ENCODE measurements around the gene MCC.

The MCC gene

GRCh38 chr5:113177225-113177624 lies 311.0 kb downstream of the MCC start:
- Histone ChIP-seq H3K9me3 (ENCODE audit: control insufficient read depth, low read length) (no peaks in the 10 kb centered on the region), H3K4me2 (ENCODE audit: low read length, poor library complexity, severe bottlenecking) (no peak overlapping the region), H4K8ac (ENCODE audit: low read length) (no peak overlapping the region), H3K27me3 (ENCODE audit: control insufficient read depth in 1 of 2, insufficient read depth in 1 of 2, low read length in 2 of 2) (no peaks in the 10 kb centered on the region), H2BK120ac (ENCODE audit: low read depth, low read length) (no peak overlapping the region), H3K18ac (ENCODE audit: low read depth in 1 of 2, low read length in 2 of 2) (no peak overlapping the region), H2BK12ac (ENCODE audit: low read length in 2 of 2) (no peak overlapping the region), H3K14ac (ENCODE audit: low read length in 2 of 2) (no peak overlapping the region), H4K91ac (ENCODE audit: low read length) (no peak overlapping the region), H2AFZ (ENCODE audit: low read depth, low read length) (no peak overlapping the region), H2BK5ac (ENCODE audit: low read depth, low read length, poor library complexity, severe bottlenecking) (no peak overlapping the region), H3K23ac (ENCODE audit: low read length in 2 of 2) (no peak overlapping the region), H3K9ac (ENCODE audit: low read length) (no peak overlapping the region), H2BK15ac (ENCODE audit: low read depth, poor library complexity, severe bottlenecking) (no peak overlapping the region), H3K4me3 (ENCODE audit: insufficient read depth in 1 of 2, low read depth in 1 of 2, low read length in 2 of 2) (no peak overlapping the region), H3K4ac (ENCODE audit: low read depth in 1 of 2, low read length in 2 of 2) (no peak overlapping the region), H2AK5ac (ENCODE audit: low read length, severe bottlenecking) (no peak overlapping the region), H3K27ac (ENCODE audit: low read length, poor library complexity, severe bottlenecking) (no peak overlapping the region), H3K36me3 (ENCODE audit: control insufficient read depth in 1 of 2, insufficient read depth in 2 of 2, low read depth in 1 of 2, low read length in 2 of 2) (no peaks in the 10 kb centered on the region), H3K79me1 (replicated peaks; ENCODE audit: low read length, poor library complexity, severe bottlenecking) (peaks cover 14% of the 10 kb centered on the region), H3K4me1 (ENCODE audit: control insufficient read depth, insufficient read depth, low read depth, low read length) (no peaks in the 10 kb centered on the region)
- no peak for DNase-seq
- WGBS: 100% methylated on average over 1 of the region's 1 CpG

GRCh38 chr5:113176734-113177133 lies 311.5 kb downstream of the MCC start:
- no peak overlapping the region for H2BK12ac ChIP-seq (ENCODE audit: low read length in 2 of 2)
- H4K8ac ChIP-seq (ENCODE audit: low read length): no peak overlapping the region
- H3K9me3 ChIP-seq (ENCODE audit: control insufficient read depth, low read length): no peaks in the 10 kb centered on the region
- no peak overlapping the region for H3K27ac ChIP-seq (ENCODE audit: low read length, poor library complexity, severe bottlenecking)
- H3K23ac ChIP-seq (ENCODE audit: low read length in 2 of 2): no peak overlapping the region
- no peaks in the 10 kb centered on the region for H3K36me3 ChIP-seq (ENCODE audit: control insufficient read depth in 1 of 2, insufficient read depth in 2 of 2, low read depth in 1 of 2, low read length in 2 of 2)
- 96% methylated on average over 4 of the region's 4 CpGs for WGBS
- H3K18ac ChIP-seq (ENCODE audit: low read depth in 1 of 2, low read length in 2 of 2): no peak overlapping the region
- no peak overlapping the region for H3K9ac ChIP-seq (ENCODE audit: low read length)
- no peak overlapping the region for H3K4ac ChIP-seq (ENCODE audit: low read depth in 1 of 2, low read length in 2 of 2)
- H3K27me3 ChIP-seq (ENCODE audit: control insufficient read depth in 1 of 2, insufficient read depth in 1 of 2, low read length in 2 of 2): no peaks in the 10 kb centered on the region
- H3K14ac ChIP-seq (ENCODE audit: low read length in 2 of 2): no peak overlapping the region
- no peak overlapping the region for H2BK15ac ChIP-seq (ENCODE audit: low read depth, poor library complexity, severe bottlenecking)
- no peak overlapping the region for H3K4me3 ChIP-seq (ENCODE audit: insufficient read depth in 1 of 2, low read depth in 1 of 2, low read length in 2 of 2)
- H2BK5ac ChIP-seq (ENCODE audit: low read depth, low read length, poor library complexity, severe bottlenecking): no peak overlapping the region
- no peak overlapping the region for H2AK5ac ChIP-seq (ENCODE audit: low read length, severe bottlenecking)
- peaks cover 14% of the 10 kb centered on the region for H3K79me1 ChIP-seq (replicated peaks; ENCODE audit: low read length, poor library complexity, severe bottlenecking)
- no peak overlapping the region for H2BK120ac ChIP-seq (ENCODE audit: low read depth, low read length)
- H4K91ac ChIP-seq (ENCODE audit: low read length): no peak overlapping the region
- H3K4me1 ChIP-seq (ENCODE audit: control insufficient read depth, insufficient read depth, low read depth, low read length): no peaks in the 10 kb centered on the region
- H3K4me2 ChIP-seq (ENCODE audit: low read length, poor library complexity, severe bottlenecking): no peak overlapping the region
- no peak overlapping the region for H2AFZ ChIP-seq (ENCODE audit: low read depth, low read length)
- DNase-seq: no peak

- H3K18ac ChIP-seq (ENCODE audit: low read depth in 1 of 2, low read length in 2 of 2): no peak overlapping the region
- H2BK120ac ChIP-seq (ENCODE audit: low read depth, low read length): no peak overlapping the region
- 62% methylated on average over 2 of the region's 2 CpGs for WGBS
- H2AFZ ChIP-seq (ENCODE audit: low read depth, low read length): no peak overlapping the region
- H4K91ac ChIP-seq (ENCODE audit: low read length): no peak overlapping the region
- H4K8ac ChIP-seq (ENCODE audit: low read length): no peak overlapping the region
- no peak overlapping the region for H3K14ac ChIP-seq (ENCODE audit: low read length in 2 of 2)
- H2BK12ac ChIP-seq (ENCODE audit: low read length in 2 of 2): no peak overlapping the region
- H3K4me1 ChIP-seq (ENCODE audit: control insufficient read depth, insufficient read depth, low read depth, low read length): no peaks in the 10 kb centered on the region
- no peak overlapping the region for H3K4ac ChIP-seq (ENCODE audit: low read depth in 1 of 2, low read length in 2 of 2)
- H3K36me3 ChIP-seq (ENCODE audit: control insufficient read depth in 1 of 2, insufficient read depth in 2 of 2, low read depth in 1 of 2, low read length in 2 of 2): no peaks in the 10 kb centered on the region
- no peaks in the 10 kb centered on the region for H3K27me3 ChIP-seq (ENCODE audit: control insufficient read depth in 1 of 2, insufficient read depth in 1 of 2, low read length in 2 of 2)
- H3K23ac ChIP-seq (ENCODE audit: low read length in 2 of 2): peak overlapping the region in 1 of 2 experiments; percentile 64
- DNase-seq: no peak
- no peak overlapping the region for H3K4me2 ChIP-seq (ENCODE audit: low read length, poor library complexity, severe bottlenecking)
- H2AK5ac ChIP-seq (ENCODE audit: low read length, severe bottlenecking): no peak overlapping the region
- no peak overlapping the region for H2BK15ac ChIP-seq (ENCODE audit: low read depth, poor library complexity, severe bottlenecking)
- H3K79me1 ChIP-seq (replicated peaks; ENCODE audit: low read length, poor library complexity, severe bottlenecking): peaks cover 14% of the 10 kb centered on the region
- no peaks in the 10 kb centered on the region for H3K9me3 ChIP-seq (ENCODE audit: control insufficient read depth, low read length)
- H2BK5ac ChIP-seq (ENCODE audit: low read depth, low read length, poor library complexity, severe bottlenecking): no peak overlapping the region
- H3K4me3 ChIP-seq (ENCODE audit: insufficient read depth in 1 of 2, low read depth in 1 of 2, low read length in 2 of 2): no peak overlapping the region
- H3K27ac ChIP-seq (ENCODE audit: low read length, poor library complexity, severe bottlenecking): no peak overlapping the region
- no peak overlapping the region for H3K9ac ChIP-seq (ENCODE audit: low read length)
These were observed 312.1 kb downstream of the MCC start for GRCh38 chr5:113176196-113176595.

- no peak overlapping the region for H3K4me2 ChIP-seq (ENCODE audit: low read length, poor library complexity, severe bottlenecking)
- DNase-seq: no peak
- no peak overlapping the region for H3K4me3 ChIP-seq (ENCODE audit: insufficient read depth in 1 of 2, low read depth in 1 of 2, low read length in 2 of 2)
- no peak overlapping the region for H2BK15ac ChIP-seq (ENCODE audit: low read depth, poor library complexity, severe bottlenecking)
- no peak overlapping the region for H3K4ac ChIP-seq (ENCODE audit: low read depth in 1 of 2, low read length in 2 of 2)
- no peak overlapping the region for H4K91ac ChIP-seq (ENCODE audit: low read length)
- no peaks in the 10 kb centered on the region for H3K27me3 ChIP-seq (ENCODE audit: control insufficient read depth in 1 of 2, insufficient read depth in 1 of 2, low read length in 2 of 2)
- no peak overlapping the region for H3K23ac ChIP-seq (ENCODE audit: low read length in 2 of 2)
- no peaks in the 10 kb centered on the region for H3K36me3 ChIP-seq (ENCODE audit: control insufficient read depth in 1 of 2, insufficient read depth in 2 of 2, low read depth in 1 of 2, low read length in 2 of 2)
- 21% methylated on average over 1 of the region's 5 CpGs for WGBS
- no peak overlapping the region for H2BK12ac ChIP-seq (ENCODE audit: low read length in 2 of 2)
- no peak overlapping the region for H2AK5ac ChIP-seq (ENCODE audit: low read length, severe bottlenecking)
- H3K27ac ChIP-seq (ENCODE audit: low read length, poor library complexity, severe bottlenecking): no peak overlapping the region
- H3K9ac ChIP-seq (ENCODE audit: low read length): no peak overlapping the region
- H3K9me3 ChIP-seq (ENCODE audit: control insufficient read depth, low read length): no peaks in the 10 kb centered on the region
- no peak overlapping the region for H2BK5ac ChIP-seq (ENCODE audit: low read depth, low read length, poor library complexity, severe bottlenecking)
- H4K8ac ChIP-seq (ENCODE audit: low read length): no peak overlapping the region
- H3K79me1 ChIP-seq (replicated peaks; ENCODE audit: low read length, poor library complexity, severe bottlenecking): peaks cover 12% of the 10 kb centered on the region
- H3K14ac ChIP-seq (ENCODE audit: low read length in 2 of 2): no peak overlapping the region
- no peak overlapping the region for H2BK120ac ChIP-seq (ENCODE audit: low read depth, low read length)
- H3K4me1 ChIP-seq (ENCODE audit: control insufficient read depth, insufficient read depth, low read depth, low read length): peaks cover 3% of the 10 kb centered on the region
- H2AFZ ChIP-seq (ENCODE audit: low read depth, low read length): no peak overlapping the region
- no peak overlapping the region for H3K18ac ChIP-seq (ENCODE audit: low read depth in 1 of 2, low read length in 2 of 2)
These were observed 315.9 kb downstream of the MCC start for GRCh38 chr5:113172231-113172826.
